ENCODE measurements around the gene BRME1. TPM values are rescaled to one million over a fixed set of nuclear protein-coding genes. Genes with fewer than 3 reads are reported as not detected.

Gene BRME1
- total RNA-seq, 2 donors from 2014 or later = 0.28 to 0.70 TPM

- Histone ChIP-seq H3K4me1 (no peaks in the 10 kb centered on the region), H3K9me3 (no peaks in the 10 kb centered on the region), H3K4me3 (no peak overlapping the region), H3K27me3 (no peaks in the 10 kb centered on the region), H3K27ac (no peak overlapping the region), H3K36me3 (peaks cover 51% of the 10 kb centered on the region)
- no peak for DNase-seq (ENCODE audit: low spot score)
- TF ChIP-seq CTCF (IDR thresholded peaks at IDR 0.05) = no peak
Observed at GRCh38 chr19:13913352-13913751, 7.4 kb upstream of the BRME1 start.

GRCh38 chr19:13909430-13909829, 3.5 kb upstream of the BRME1 start:
- Histone ChIP-seq H3K27me3 (no peaks in the 10 kb centered on the region), H3K36me3 (peaks cover 34% of the 10 kb centered on the region), H3K9me3 (no peaks in the 10 kb centered on the region), H3K27ac (no peak overlapping the region), H3K4me1 (peaks cover 0 to 18% of the 10 kb centered on the region in 2 donors), H3K4me3 (no peak overlapping the region)
- TF ChIP-seq CTCF (IDR thresholded peaks at IDR 0.05) = no peak
- no peak for DNase-seq (ENCODE audit: low spot score)

GRCh38 chr19:13908674-13909073, 2.8 kb upstream of the BRME1 start:
- Histone ChIP-seq H3K36me3 (peaks cover 27% of the 10 kb centered on the region), H3K27me3 (no peaks in the 10 kb centered on the region), H3K4me1 (peaks cover 0 to 18% of the 10 kb centered on the region in 2 donors), H3K9me3 (no peaks in the 10 kb centered on the region), H3K4me3 (no peak overlapping the region), H3K27ac (no peak overlapping the region)
- no peak for TF ChIP-seq CTCF (IDR thresholded peaks at IDR 0.05)
- DNase-seq (ENCODE audit: low spot score) = no peak

- Histone ChIP-seq H3K27me3 (no peaks in the 10 kb centered on the region), H3K9me3 (no peaks in the 10 kb centered on the region), H3K27ac (no peak overlapping the region), H3K4me3 (peak overlapping the region; percentile 78 to 79), H3K36me3 (peaks cover 10% of the 10 kb centered on the region), H3K4me1 (peaks cover 0 to 18% of the 10 kb centered on the region in 2 donors)
- no peak for TF ChIP-seq CTCF (IDR thresholded peaks at IDR 0.05)
- no peak for DNase-seq (ENCODE audit: low spot score)
Observed at GRCh38 chr19:13906910-13907309, 993 bp upstream of the BRME1 start.

- DNase-seq (ENCODE audit: low spot score) = no peak
- peaks cover 9% of the 10 kb centered on the region for H3K36me3 ChIP-seq
- H3K4me3 ChIP-seq = peak overlapping the region; percentile 78 to 79
- H3K9me3 ChIP-seq = no peaks in the 10 kb centered on the region
- peaks cover 0 to 18% of the 10 kb centered on the region in 2 donors for H3K4me1 ChIP-seq
- H3K27me3 ChIP-seq = no peaks in the 10 kb centered on the region
- TF ChIP-seq CTCF (IDR thresholded peaks at IDR 0.05) = no peak
- H3K27ac ChIP-seq = peak overlapping the region in 1 of 2 donors; percentile 66
Observed at GRCh38 chr19:13906521-13906904, 596 bp upstream of the BRME1 start.

GRCh38 chr19:13902993-13903555, 2.8 kb downstream of the BRME1 start:
- no peak overlapping the region for H3K4me3 ChIP-seq
- no peaks in the 10 kb centered on the region for H3K9me3 ChIP-seq
- H3K36me3 ChIP-seq = no peaks in the 10 kb centered on the region
- DNase-seq (ENCODE audit: low spot score) = no peak
- no peaks in the 10 kb centered on the region for H3K27me3 ChIP-seq
- TF ChIP-seq CTCF (IDR thresholded peaks at IDR 0.05) = peak in 1 of 2 donors; percentile 42
- H3K27ac ChIP-seq = no peak overlapping the region
- H3K4me1 ChIP-seq = peaks cover 0 to 18% of the 10 kb centered on the region in 2 donors

All from right atrium auricular region (tissue), 2 donors.